ENCODE results near the gene FARS2. TPM values are rescaled to one million over a fixed set of nuclear protein-coding genes. Genes with fewer than 3 reads are reported as not detected.

The FARS2 gene
- total and polyA plus RNA-seq, 9 of the 15 experiments (the other 6 are each of a cell fraction or from before 2014, with no cell fraction given), result 16.5 to 62.2 (median 27.0) TPM

DNA sequence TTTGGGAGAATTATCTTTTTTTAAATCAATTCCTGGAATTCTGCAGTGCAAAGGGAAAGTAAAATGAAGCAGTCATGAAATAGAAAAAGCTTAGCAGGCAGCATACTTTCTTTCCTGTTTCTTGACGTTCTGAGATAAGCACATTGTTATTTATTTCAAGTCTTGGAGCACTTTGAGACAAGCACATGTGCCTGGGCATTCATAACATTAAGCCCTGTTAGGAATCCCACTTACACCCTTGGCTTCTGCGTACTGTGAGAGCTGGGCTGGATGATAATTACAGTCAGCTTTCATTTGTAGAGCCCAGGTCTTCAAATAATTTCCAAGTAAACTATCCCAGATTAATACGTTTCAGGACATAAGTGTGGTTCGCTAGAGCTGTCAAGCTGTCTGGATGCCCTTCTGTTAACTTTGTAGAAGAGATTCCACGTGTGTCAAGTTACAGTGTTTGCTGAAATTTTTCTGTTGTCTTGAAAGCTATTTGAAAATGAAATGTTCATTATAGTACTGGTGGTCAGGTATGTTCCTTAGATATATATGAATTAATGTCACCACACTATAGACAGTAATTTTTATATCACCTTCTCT, 8.9 kb downstream of the FARS2 start (continued):
- TF ChIP-seq ZNF354B (CRISPR knock-in tag; IDR thresholded peaks at IDR 0.05), result no peak
- TF ChIP-seq NFRKB (IDR thresholded peaks at IDR 0.05; ENCODE audit: low read depth), result no peak
- no peak for TF ChIP-seq CTBP1 (IDR thresholded peaks at IDR 0.05; ENCODE audit: borderline replicate concordance)
- peak; percentile 42; the same call in 1 of the 2 replicates for TF ChIP-seq FOSL1 (tag; conservative IDR thresholded peaks at IDR 0.05)
- peak; percentile 82 for TF ChIP-seq TEAD4 (IDR thresholded peaks at IDR 0.05; ENCODE audit: low read length)
- TF ChIP-seq TEAD4 (CRISPR knock-in tag; IDR thresholded peaks at IDR 0.05; ENCODE audit: borderline replicate concordance), result no peak
- TF ChIP-seq RBM34 (IDR thresholded peaks at IDR 0.05; ENCODE audit: borderline replicate concordance, insufficient read depth, low read length), result no peak
- TF ChIP-seq SMAD2 (IDR thresholded peaks at IDR 0.05; ENCODE audit: low read depth, low read length), result no peak
- TF ChIP-seq ZBTB40 (IDR thresholded peaks at IDR 0.05), result no peak
- TF ChIP-seq ZBTB40 (CRISPR knock-in tag; IDR thresholded peaks at IDR 0.05), result no peak
- TF ChIP-seq FOXO4 (CRISPR knock-in tag; IDR thresholded peaks at IDR 0.05), result no peak
- TF ChIP-seq ZNF143 (CRISPR knock-in tag; IDR thresholded peaks at IDR 0.05), result no peak
- TF ChIP-seq ZNF316 (IDR thresholded peaks at IDR 0.05), result no peak
- TF ChIP-seq, protein P1, sequence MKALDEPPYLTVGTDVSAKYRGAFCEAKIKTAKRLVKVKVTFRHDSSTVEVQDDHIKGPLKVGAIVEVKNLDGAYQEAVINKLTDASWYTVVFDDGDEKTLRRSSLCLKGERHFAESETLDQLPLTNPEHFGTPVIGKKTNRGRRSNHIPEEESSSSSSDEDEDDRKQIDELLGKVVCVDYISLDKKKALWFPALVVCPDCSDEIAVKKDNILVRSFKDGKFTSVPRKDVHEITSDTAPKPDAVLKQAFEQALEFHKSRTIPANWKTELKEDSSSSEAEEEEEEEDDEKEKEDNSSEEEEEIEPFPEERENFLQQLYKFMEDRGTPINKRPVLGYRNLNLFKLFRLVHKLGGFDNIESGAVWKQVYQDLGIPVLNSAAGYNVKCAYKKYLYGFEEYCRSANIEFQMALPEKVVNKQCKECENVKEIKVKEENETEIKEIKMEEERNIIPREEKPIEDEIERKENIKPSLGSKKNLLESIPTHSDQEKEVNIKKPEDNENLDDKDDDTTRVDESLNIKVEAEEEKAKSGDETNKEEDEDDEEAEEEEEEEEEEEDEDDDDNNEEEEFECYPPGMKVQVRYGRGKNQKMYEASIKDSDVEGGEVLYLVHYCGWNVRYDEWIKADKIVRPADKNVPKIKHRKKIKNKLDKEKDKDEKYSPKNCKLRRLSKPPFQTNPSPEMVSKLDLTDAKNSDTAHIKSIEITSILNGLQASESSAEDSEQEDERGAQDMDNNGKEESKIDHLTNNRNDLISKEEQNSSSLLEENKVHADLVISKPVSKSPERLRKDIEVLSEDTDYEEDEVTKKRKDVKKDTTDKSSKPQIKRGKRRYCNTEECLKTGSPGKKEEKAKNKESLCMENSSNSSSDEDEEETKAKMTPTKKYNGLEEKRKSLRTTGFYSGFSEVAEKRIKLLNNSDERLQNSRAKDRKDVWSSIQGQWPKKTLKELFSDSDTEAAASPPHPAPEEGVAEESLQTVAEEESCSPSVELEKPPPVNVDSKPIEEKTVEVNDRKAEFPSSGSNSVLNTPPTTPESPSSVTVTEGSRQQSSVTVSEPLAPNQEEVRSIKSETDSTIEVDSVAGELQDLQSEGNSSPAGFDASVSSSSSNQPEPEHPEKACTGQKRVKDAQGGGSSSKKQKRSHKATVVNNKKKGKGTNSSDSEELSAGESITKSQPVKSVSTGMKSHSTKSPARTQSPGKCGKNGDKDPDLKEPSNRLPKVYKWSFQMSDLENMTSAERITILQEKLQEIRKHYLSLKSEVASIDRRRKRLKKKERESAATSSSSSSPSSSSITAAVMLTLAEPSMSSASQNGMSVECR (CRISPR knock-in tag; IDR thresholded peaks at IDR 0.05), result no peak
- no peak for TF ChIP-seq ARHGAP35 (IDR thresholded peaks at IDR 0.05; ENCODE audit: partially characterized antibody)
